A549 treated with AZD9567 at 1 μM for 4 hours (cell line): Measurements from ENCODE around the gene TSC22D3. TPM values are rescaled to one million over a fixed set of nuclear protein-coding genes. Genes with fewer than 3 reads are reported as not detected.

Experiments
- total RNA-seq: library from RNA; stranded (reverse); fragments of 200-300 nt; extraction: Qiagen RNA extraction; gene quantifications from 5 replicates; pipeline ENCODE4 v1.2.3, GENCODE V29; 2022; ENCODE audit not compliant: insufficient read depth

TSC22D3 gene
- 128 to 160 TPM (median 143 TPM) in 5 replicates for total RNA-seq

GRCh38 chrX:107775734-107776511 lies at the start of gene TSC22D3:
Gene TSC22D3 (minus strand): TSS chrX:107775787. CDS start chrX:107775419, 368 bp downstream.

GRCh38 chrX:107777536-107777832 lies 1.9 kb upstream of the TSC22D3 start, which contains the start of gene NCBP2L:
Gene NCBP2L (plus strand): TSS chrX:107777733. CDS start chrX:107794221, 16,488 bp downstream.

Other genes starting within 250 kb of the TSC22D3 start
- 92.6 to 106 TPM (median 95.3 TPM) in 5 replicates for gene PRPS1, start 147.3 kb downstream of the TSC22D3 start, total RNA-seq
- gene NCBP2L, start 1.9 kb upstream of the TSC22D3 start, total RNA-seq = not detected in 5 replicates
- gene MID2, start 50.1 kb upstream of the TSC22D3 start, total RNA-seq = 6.3 to 16.4 TPM (median 7.7 TPM) in 5 replicates
- not detected in 5 replicates for gene TEX13B, start 206.6 kb upstream of the TSC22D3 start, total RNA-seq